Measurements from ENCODE around the gene GSG1L.

Gene GSG1L

GRCh38 chr16:27778171-27778925 lies 285.2 kb downstream of the GSG1L start:
- Histone ChIP-seq H2BK120ac (ENCODE audit: low read depth, low read length) (no peak overlapping the region), H3K9ac (ENCODE audit: low read depth, low read length, poor library complexity) (no peak overlapping the region), H3K9me3 (replicated peaks in 1 of 2; ENCODE audit: control insufficient read depth in 2 of 2, insufficient read depth in 1 of 2, low read depth in 1 of 2, low read length in 2 of 2) (no peaks in the 10 kb centered on the region), H3K4me1 (ENCODE audit: control insufficient read depth in 2 of 2, insufficient read depth in 1 of 2, low read depth in 1 of 2, low read length in 2 of 2) (peaks cover 7 to 9% of the 10 kb centered on the region in 2 donors), H4K91ac (ENCODE audit: low read depth, low read length, poor library complexity) (no peak overlapping the region), H2AFZ (ENCODE audit: low read length) (no peak overlapping the region), H2BK15ac (ENCODE audit: low read length) (no peak overlapping the region), H2BK5ac (ENCODE audit: low read length) (no peak overlapping the region), H3K27ac (replicated peaks; ENCODE audit: low read length) (no peak overlapping the region), H3K4me3 (ENCODE audit: low read length in 2 of 2) (no peak overlapping the region), H3K4ac (ENCODE audit: low read length) (no peak overlapping the region), H4K8ac (ENCODE audit: low read depth, low read length) (no peak overlapping the region), H3K18ac (ENCODE audit: low read length) (no peak overlapping the region), H3K23ac (ENCODE audit: low read depth, low read length, poor library complexity) (no peak overlapping the region), H3K4me2 (ENCODE audit: insufficient read depth, low read length, poor library complexity, severe bottlenecking) (no peak overlapping the region), H3K27me3 (ENCODE audit: control insufficient read depth in 3 of 3, insufficient read depth in 3 of 3, low read depth in 1 of 3, low read length in 3 of 3) (no peaks in the 10 kb centered on the region), H3K79me1 (ENCODE audit: low read depth, low read length) (peaks cover 1% of the 10 kb centered on the region), H2AK5ac (ENCODE audit: low read depth, low read length) (no peak overlapping the region), H3K36me3 (replicated peaks in 1 of 2; ENCODE audit: control insufficient read depth in 2 of 2, insufficient read depth in 2 of 2, low read length in 2 of 2) (peaks cover 0 to 2% of the 10 kb centered on the region in 2 donors), H3K14ac (ENCODE audit: low read length) (peak overlapping the region; percentile 82), H2BK12ac (ENCODE audit: low read length) (no peak overlapping the region)
- DNase-seq (ENCODE audit: low spot score) = no peak
- WGBS, 2 donors (ENCODE audit: extremely low coverage in 2 of 2, insufficient read length in 2 of 2, insufficient replicate concordance in 1 of 2) = no CpG with 5 or more reads among the region's 20 CpGs

DNA sequence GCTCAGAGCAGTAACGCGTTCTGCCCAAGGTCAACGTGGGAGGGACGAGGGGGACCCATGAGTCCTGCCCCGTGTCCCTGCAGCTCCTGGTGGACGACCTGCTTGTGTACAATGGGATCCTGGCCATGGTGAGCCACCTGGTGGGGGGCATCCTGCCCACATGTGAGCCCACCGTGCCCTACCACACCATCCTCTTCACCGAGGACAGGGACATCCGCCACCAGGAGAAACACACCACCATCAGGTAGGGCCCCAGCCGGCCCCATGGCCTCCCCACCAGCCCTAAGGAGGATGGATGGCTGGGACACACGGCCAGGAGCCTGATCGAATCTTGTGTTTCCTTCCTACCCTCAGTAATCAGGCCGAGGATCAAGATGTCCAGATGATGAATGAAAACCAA lies 286.0 kb downstream of the GSG1L start:
- Histone ChIP-seq H2BK12ac (ENCODE audit: low read length) (no peak overlapping the region), H3K36me3 (replicated peaks in 1 of 2; ENCODE audit: control insufficient read depth in 2 of 2, insufficient read depth in 2 of 2, low read length in 2 of 2) (peaks cover 2 to 3% of the 10 kb centered on the region in 2 donors), H3K18ac (ENCODE audit: low read length) (peak overlapping the region; percentile 60), H4K91ac (ENCODE audit: low read depth, low read length, poor library complexity) (no peak overlapping the region), H2BK120ac (ENCODE audit: low read depth, low read length) (no peak overlapping the region), H3K23ac (ENCODE audit: low read depth, low read length, poor library complexity) (peak overlapping the region; percentile 58), H3K4ac (ENCODE audit: low read length) (no peak overlapping the region), H3K79me1 (ENCODE audit: low read depth, low read length) (no peaks in the 10 kb centered on the region), H3K27ac (replicated peaks; ENCODE audit: low read length) (no peak overlapping the region), H2AFZ (ENCODE audit: low read length) (no peak overlapping the region), H3K9ac (ENCODE audit: low read depth, low read length, poor library complexity) (no peak overlapping the region), H3K4me1 (ENCODE audit: control insufficient read depth in 2 of 2, insufficient read depth in 1 of 2, low read depth in 1 of 2, low read length in 2 of 2) (peaks cover 7 to 9% of the 10 kb centered on the region in 2 donors), H2BK15ac (ENCODE audit: low read length) (no peak overlapping the region), H3K14ac (ENCODE audit: low read length) (no peak overlapping the region), H3K9me3 (replicated peaks in 1 of 2; ENCODE audit: control insufficient read depth in 2 of 2, insufficient read depth in 1 of 2, low read depth in 1 of 2, low read length in 2 of 2) (no peaks in the 10 kb centered on the region), H2BK5ac (ENCODE audit: low read length) (no peak overlapping the region), H4K8ac (ENCODE audit: low read depth, low read length) (no peak overlapping the region), H3K27me3 (ENCODE audit: control insufficient read depth in 3 of 3, insufficient read depth in 3 of 3, low read depth in 1 of 3, low read length in 3 of 3) (no peaks in the 10 kb centered on the region), H3K4me2 (ENCODE audit: insufficient read depth, low read length, poor library complexity, severe bottlenecking) (no peak overlapping the region), H3K4me3 (ENCODE audit: low read length in 2 of 2) (no peak overlapping the region), H2AK5ac (ENCODE audit: low read depth, low read length) (no peak overlapping the region)
- no peak for DNase-seq (ENCODE audit: low spot score)
- WGBS, 2 donors (ENCODE audit: extremely low coverage in 2 of 2, insufficient read length in 2 of 2, insufficient replicate concordance in 1 of 2) = no CpG with 5 or more reads among the region's 13 CpGs

DNA sequence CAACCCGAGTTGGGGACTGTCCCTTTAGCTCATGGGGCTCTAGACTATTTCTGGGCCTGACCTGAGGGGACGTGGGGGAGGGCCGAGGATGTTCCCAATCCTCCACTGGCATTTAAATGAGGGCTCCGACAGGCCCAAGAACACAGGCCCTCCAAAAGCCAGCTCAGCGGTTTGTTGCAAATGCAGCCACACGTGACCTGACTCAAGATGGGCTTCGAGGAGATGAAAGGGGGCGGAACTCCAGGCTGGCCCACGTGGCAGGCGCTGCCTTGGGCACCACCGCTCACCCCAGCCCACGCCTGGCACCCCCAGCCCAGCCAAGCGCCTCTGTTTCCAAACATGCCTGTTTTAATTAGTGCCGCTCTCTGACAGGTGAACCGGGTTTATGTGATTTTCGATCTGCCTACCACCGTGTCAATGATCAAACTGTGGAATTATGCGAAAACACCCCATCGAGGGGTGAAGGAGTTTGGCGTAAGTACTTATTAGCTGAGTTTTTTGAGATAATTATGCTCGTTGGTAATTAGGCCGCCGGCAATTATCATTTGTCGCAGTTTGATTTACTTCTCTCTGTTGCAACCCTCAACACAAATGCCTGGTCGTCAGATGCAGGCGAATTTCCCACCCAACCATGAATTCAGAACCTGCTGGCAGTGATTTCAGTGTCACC lies 286.8 kb downstream of the GSG1L start:
- H2BK12ac ChIP-seq (ENCODE audit: low read length) = no peak overlapping the region
- H3K4me1 ChIP-seq (ENCODE audit: control insufficient read depth in 2 of 2, insufficient read depth in 1 of 2, low read depth in 1 of 2, low read length in 2 of 2) = peaks cover 7 to 9% of the 10 kb centered on the region in 2 donors
- H3K27me3 ChIP-seq (ENCODE audit: control insufficient read depth in 3 of 3, insufficient read depth in 3 of 3, low read depth in 1 of 3, low read length in 3 of 3) = no peaks in the 10 kb centered on the region
- H3K9me3 ChIP-seq (replicated peaks in 1 of 2; ENCODE audit: control insufficient read depth in 2 of 2, insufficient read depth in 1 of 2, low read depth in 1 of 2, low read length in 2 of 2) = no peaks in the 10 kb centered on the region
- H3K79me1 ChIP-seq (ENCODE audit: low read depth, low read length) = no peaks in the 10 kb centered on the region
- no peak overlapping the region for H3K27ac ChIP-seq (replicated peaks; ENCODE audit: low read length)
- H3K14ac ChIP-seq (ENCODE audit: low read length) = no peak overlapping the region
- H3K4me2 ChIP-seq (ENCODE audit: insufficient read depth, low read length, poor library complexity, severe bottlenecking) = no peak overlapping the region
- H3K4me3 ChIP-seq (ENCODE audit: low read length in 2 of 2) = no peak overlapping the region
- no peak for DNase-seq (ENCODE audit: low spot score)
- H2BK120ac ChIP-seq (ENCODE audit: low read depth, low read length) = no peak overlapping the region
- no CpG with 5 or more reads among the region's 26 CpGs for WGBS, 2 donors (ENCODE audit: extremely low coverage in 2 of 2, insufficient read length in 2 of 2, insufficient replicate concordance in 1 of 2)
- no peak overlapping the region for H2BK15ac ChIP-seq (ENCODE audit: low read length)
- H3K4ac ChIP-seq (ENCODE audit: low read length) = no peak overlapping the region
- H3K9ac ChIP-seq (ENCODE audit: low read depth, low read length, poor library complexity) = no peak overlapping the region
- H2AK5ac ChIP-seq (ENCODE audit: low read depth, low read length) = no peak overlapping the region
- H4K91ac ChIP-seq (ENCODE audit: low read depth, low read length, poor library complexity) = no peak overlapping the region
- peak overlapping the region; percentile 36 for H3K18ac ChIP-seq (ENCODE audit: low read length)
- H4K8ac ChIP-seq (ENCODE audit: low read depth, low read length) = no peak overlapping the region
- H2BK5ac ChIP-seq (ENCODE audit: low read length) = no peak overlapping the region
- peaks cover 6 to 11% of the 10 kb centered on the region in 2 donors for H3K36me3 ChIP-seq (replicated peaks in 1 of 2; ENCODE audit: control insufficient read depth in 2 of 2, insufficient read depth in 2 of 2, low read length in 2 of 2)
- H2AFZ ChIP-seq (ENCODE audit: low read length) = no peak overlapping the region
- H3K23ac ChIP-seq (ENCODE audit: low read depth, low read length, poor library complexity) = no peak overlapping the region

DNA sequence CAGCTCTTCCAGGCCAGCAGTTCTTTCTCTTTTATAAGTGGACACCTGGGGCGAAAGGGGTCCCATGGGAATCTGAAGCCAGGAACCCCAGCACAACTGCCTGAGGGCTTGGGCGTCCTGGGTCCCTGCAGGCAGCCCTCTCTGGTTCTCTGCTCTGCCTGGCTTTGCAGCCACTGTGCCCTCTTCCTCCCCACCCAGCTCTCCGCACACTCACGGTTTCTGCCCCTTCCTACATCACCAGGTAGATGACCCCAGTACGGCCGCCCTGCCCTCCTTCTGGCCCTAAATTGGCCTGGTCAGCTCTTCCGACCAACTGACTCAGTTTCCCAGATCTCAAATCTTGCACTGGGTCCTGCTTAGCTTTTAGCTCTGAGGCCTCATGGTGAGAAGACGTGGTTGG lies 288.3 kb downstream of the GSG1L start:
- no peak overlapping the region for H3K18ac ChIP-seq (ENCODE audit: low read length)
- no peak overlapping the region for H3K9ac ChIP-seq (ENCODE audit: low read depth, low read length, poor library complexity)
- no peak overlapping the region for H3K14ac ChIP-seq (ENCODE audit: low read length)
- no peak for DNase-seq (ENCODE audit: low spot score)
- no peak overlapping the region for H4K91ac ChIP-seq (ENCODE audit: low read depth, low read length, poor library complexity)
- no peak overlapping the region for H2AFZ ChIP-seq (ENCODE audit: low read length)
- H3K4me3 ChIP-seq (ENCODE audit: low read length in 2 of 2) = no peak overlapping the region
- peaks cover under 1 to 1% of the 10 kb centered on the region in 2 donors for H3K4me1 ChIP-seq (ENCODE audit: control insufficient read depth in 2 of 2, insufficient read depth in 1 of 2, low read depth in 1 of 2, low read length in 2 of 2)
- no peak overlapping the region for H2BK12ac ChIP-seq (ENCODE audit: low read length)
- no peak overlapping the region for H3K4ac ChIP-seq (ENCODE audit: low read length)
- H3K79me1 ChIP-seq (ENCODE audit: low read depth, low read length) = no peaks in the 10 kb centered on the region
- no peaks in the 10 kb centered on the region for H3K27me3 ChIP-seq (ENCODE audit: control insufficient read depth in 3 of 3, insufficient read depth in 3 of 3, low read depth in 1 of 3, low read length in 3 of 3)
- no peak overlapping the region for H3K23ac ChIP-seq (ENCODE audit: low read depth, low read length, poor library complexity)
- no peak overlapping the region for H2AK5ac ChIP-seq (ENCODE audit: low read depth, low read length)
- no CpG with 5 or more reads among the region's 8 CpGs for WGBS, 2 donors (ENCODE audit: extremely low coverage in 2 of 2, insufficient read length in 2 of 2, insufficient replicate concordance in 1 of 2)
- no peak overlapping the region for H3K27ac ChIP-seq (replicated peaks; ENCODE audit: low read length)
- no peak overlapping the region for H2BK120ac ChIP-seq (ENCODE audit: low read depth, low read length)
- peaks cover 6 to 23% of the 10 kb centered on the region in 2 donors for H3K36me3 ChIP-seq (replicated peaks in 1 of 2; ENCODE audit: control insufficient read depth in 2 of 2, insufficient read depth in 2 of 2, low read length in 2 of 2)
- no peak overlapping the region for H2BK5ac ChIP-seq (ENCODE audit: low read length)
- no peaks in the 10 kb centered on the region for H3K9me3 ChIP-seq (replicated peaks in 1 of 2; ENCODE audit: control insufficient read depth in 2 of 2, insufficient read depth in 1 of 2, low read depth in 1 of 2, low read length in 2 of 2)
- no peak overlapping the region for H4K8ac ChIP-seq (ENCODE audit: low read depth, low read length)
- H2BK15ac ChIP-seq (ENCODE audit: low read length) = no peak overlapping the region
- H3K4me2 ChIP-seq (ENCODE audit: insufficient read depth, low read length, poor library complexity, severe bottlenecking) = no peak overlapping the region
